Fibroblast of lung (primary cell): ENCODE measurements around the gene TAS1R2. TPM values are rescaled to one million over a fixed set of nuclear protein-coding genes. Genes with fewer than 3 reads are reported as not detected.

Experiments
- DNase-seq, 2 donors: peaks; one replicate each; pipeline versions ENCODE4 v3.0.0 to v3.0.0-alpha.2; 2010; ENCODE audit warnings: low read depth in 2 of 2
- H2AFZ ChIP-seq: 2 replicates; pipeline ENCODE4 v1.5.1; 2012; ENCODE audit warnings: low read length, control low read depth, inconsistent platforms
- H3K27ac ChIP-seq: 2 replicates; pipeline ENCODE4 v1.5.1; 2011; ENCODE audit warnings: low read length, control low read depth; ENCODE audit not compliant: insufficient read depth
- H3K27me3 ChIP-seq: 2 replicates; pipeline ENCODE4 v1.5.1; 2011; ENCODE audit warnings: mild to moderate bottlenecking, low read length; ENCODE audit not compliant: control insufficient read depth, insufficient read depth
- H3K36me3 ChIP-seq: 2 replicates; pipeline ENCODE4 v1.5.1; 2011; ENCODE audit warnings: low read length; ENCODE audit not compliant: control insufficient read depth, insufficient read depth
- H3K4me1 ChIP-seq: 2 replicates; pipeline ENCODE4 v1.5.1; 2011; ENCODE audit warnings: low read length; ENCODE audit not compliant: control insufficient read depth, insufficient read depth; ENCODE audit errors: extremely low read depth
- H3K4me2 ChIP-seq: 2 replicates; pipeline ENCODE4 v1.5.1; 2011; ENCODE audit warnings: low read length, control low read depth; ENCODE audit not compliant: insufficient read depth; ENCODE audit errors: extremely low read depth
- H3K4me3 ChIP-seq, 4 experiments: fragments of 200-600 bp in 1 of 4; sonication (generic) in 1 of 4; replicated peaks in 1 of 4; 2 replicates each; pipeline ENCODE4 v1.5.1; 2011 to 2016; ENCODE audit warnings: low read length in 4 of 4, low read depth in 3 of 4, mild to moderate bottlenecking in 3 of 4, control low read depth in 2 of 4, inconsistent platforms in 1 of 4, mixed read lengths in 1 of 4; ENCODE audit not compliant: insufficient read depth in 1 of 4; ENCODE audit errors: control extremely low read depth in 1 of 4
- H3K79me2 ChIP-seq: 2 replicates; pipeline ENCODE4 v1.5.1; 2012; ENCODE audit warnings: mild to moderate bottlenecking, low read length, inconsistent platforms; ENCODE audit not compliant: control insufficient read depth, insufficient read depth
- H3K9ac ChIP-seq: 2 replicates; pipeline ENCODE4 v1.5.1; 2011; ENCODE audit warnings: mild to moderate bottlenecking, low read length, control low read depth; ENCODE audit not compliant: insufficient read depth
- H3K9me3 ChIP-seq: 2 replicates; pipeline ENCODE4 v1.5.1; 2012; ENCODE audit warnings: low read depth, low read length; ENCODE audit not compliant: control insufficient read depth, insufficient read depth
- H4K20me1 ChIP-seq: 2 replicates; pipeline ENCODE4 v1.5.1; 2011; ENCODE audit warnings: low read length; ENCODE audit not compliant: control insufficient read depth, insufficient read depth; ENCODE audit errors: extremely low read depth
- EZH2 ChIP-seq: IDR thresholded peaks from 2 replicates; pipeline ENCODE4 v1.5.1; 2012; ENCODE audit warnings: low read length, control low read depth, mild to moderate bottlenecking; ENCODE audit errors: missing control alignments
- polyA plus RNA-seq, 2 donors: library from polyadenylated mRNA; depleted of rRNA in 1 of 2; stranded (reverse) in 1 of 2; unstranded in 1 of 2; fragments of >200 nt; gene quantifications; 2 replicates each; pipeline ENCODE4 v1.2.1, GENCODE V29; 2011 to 2012; ENCODE audit warnings: missing spikeins in 1 of 2
- total RNA-seq: library from RNA; depleted of rRNA; stranded (reverse); fragments of >200 nt; gene quantifications from 2 replicates; pipeline ENCODE4 v1.2.1, GENCODE V29; 2014
- TF ChIP-seq, protein P1 (sequence below), 2 donors: IDR thresholded peaks in 1 of 2; conservative IDR thresholded peaks in 1 of 2; 1 replicate in 1 of 2; 2 replicates in 1 of 2; pipeline ENCODE4 v1.5.1; 2011 to 2012; ENCODE audit warnings: low read length in 2 of 2, control low read depth in 1 of 2, inconsistent platforms in 1 of 2, low read depth in 1 of 2, mild to moderate bottlenecking in 1 of 2

TAS1R2 gene
- total and polyA plus RNA-seq, 2 donors (not counting 1 experiment from before 2014, with no cell fraction given), result not detected

DNA sequence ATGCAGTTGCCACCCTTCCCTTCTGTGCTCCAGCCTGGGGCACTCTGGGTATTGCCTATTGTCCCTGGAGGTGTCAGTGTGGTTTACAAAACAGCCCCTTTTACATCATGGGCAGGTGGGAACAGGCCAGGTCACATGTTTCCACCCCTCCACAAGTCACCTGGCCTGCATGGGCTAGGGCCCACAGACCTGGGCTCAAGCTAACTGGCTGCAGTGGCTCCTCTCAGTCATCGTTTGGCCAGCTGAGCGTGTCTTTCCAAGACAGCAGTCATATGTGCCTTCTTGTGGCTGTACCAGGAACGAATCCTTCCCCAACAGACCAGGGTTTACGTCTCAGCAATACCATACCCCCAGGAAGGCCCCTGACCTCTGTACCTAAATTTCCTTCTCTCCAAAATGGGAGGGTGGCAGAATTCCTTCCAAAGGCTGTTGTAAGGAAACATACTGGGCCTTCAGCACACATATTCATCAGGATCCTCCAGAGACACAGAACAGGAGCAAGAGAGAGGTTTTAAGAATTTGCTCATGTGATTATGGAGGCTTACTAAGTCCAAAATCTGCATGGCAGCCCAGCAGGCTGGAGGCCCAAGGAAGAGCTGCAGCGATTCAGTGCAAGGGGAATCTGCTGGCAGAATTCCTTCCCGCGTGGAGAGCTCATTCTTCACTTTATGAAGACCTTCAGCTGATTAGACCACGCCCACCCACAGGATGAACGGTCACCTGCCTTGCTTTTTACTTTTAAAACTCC, 10.6 kb upstream of the TAS1R2 start:
- Histone ChIP-seq H3K36me3 (no peaks in the 10 kb centered on the region), H3K79me2 (no peaks in the 10 kb centered on the region), H3K4me3 (no peak overlapping the region), H4K20me1 (no peaks in the 10 kb centered on the region), H3K4me2 (no peak overlapping the region), H3K4me1 (no peaks in the 10 kb centered on the region), H3K27me3 (peaks cover 3% of the 10 kb centered on the region), H2AFZ (no peak overlapping the region), H3K27ac (no peak overlapping the region), H3K9me3 (no peaks in the 10 kb centered on the region), H3K9ac (no peak overlapping the region)
- DNase-seq, result no peak
- TF ChIP-seq, protein P1, sequence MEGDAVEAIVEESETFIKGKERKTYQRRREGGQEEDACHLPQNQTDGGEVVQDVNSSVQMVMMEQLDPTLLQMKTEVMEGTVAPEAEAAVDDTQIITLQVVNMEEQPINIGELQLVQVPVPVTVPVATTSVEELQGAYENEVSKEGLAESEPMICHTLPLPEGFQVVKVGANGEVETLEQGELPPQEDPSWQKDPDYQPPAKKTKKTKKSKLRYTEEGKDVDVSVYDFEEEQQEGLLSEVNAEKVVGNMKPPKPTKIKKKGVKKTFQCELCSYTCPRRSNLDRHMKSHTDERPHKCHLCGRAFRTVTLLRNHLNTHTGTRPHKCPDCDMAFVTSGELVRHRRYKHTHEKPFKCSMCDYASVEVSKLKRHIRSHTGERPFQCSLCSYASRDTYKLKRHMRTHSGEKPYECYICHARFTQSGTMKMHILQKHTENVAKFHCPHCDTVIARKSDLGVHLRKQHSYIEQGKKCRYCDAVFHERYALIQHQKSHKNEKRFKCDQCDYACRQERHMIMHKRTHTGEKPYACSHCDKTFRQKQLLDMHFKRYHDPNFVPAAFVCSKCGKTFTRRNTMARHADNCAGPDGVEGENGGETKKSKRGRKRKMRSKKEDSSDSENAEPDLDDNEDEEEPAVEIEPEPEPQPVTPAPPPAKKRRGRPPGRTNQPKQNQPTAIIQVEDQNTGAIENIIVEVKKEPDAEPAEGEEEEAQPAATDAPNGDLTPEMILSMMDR (conservative IDR thresholded peaks at IDR 0.05 in 1 of 2, IDR thresholded peaks at IDR 0.05 in 1 of 2; ENCODE audit: low read depth in 1 of 2, low read length in 2 of 2), result no peak
- no peak for TF ChIP-seq EZH2

DNA sequence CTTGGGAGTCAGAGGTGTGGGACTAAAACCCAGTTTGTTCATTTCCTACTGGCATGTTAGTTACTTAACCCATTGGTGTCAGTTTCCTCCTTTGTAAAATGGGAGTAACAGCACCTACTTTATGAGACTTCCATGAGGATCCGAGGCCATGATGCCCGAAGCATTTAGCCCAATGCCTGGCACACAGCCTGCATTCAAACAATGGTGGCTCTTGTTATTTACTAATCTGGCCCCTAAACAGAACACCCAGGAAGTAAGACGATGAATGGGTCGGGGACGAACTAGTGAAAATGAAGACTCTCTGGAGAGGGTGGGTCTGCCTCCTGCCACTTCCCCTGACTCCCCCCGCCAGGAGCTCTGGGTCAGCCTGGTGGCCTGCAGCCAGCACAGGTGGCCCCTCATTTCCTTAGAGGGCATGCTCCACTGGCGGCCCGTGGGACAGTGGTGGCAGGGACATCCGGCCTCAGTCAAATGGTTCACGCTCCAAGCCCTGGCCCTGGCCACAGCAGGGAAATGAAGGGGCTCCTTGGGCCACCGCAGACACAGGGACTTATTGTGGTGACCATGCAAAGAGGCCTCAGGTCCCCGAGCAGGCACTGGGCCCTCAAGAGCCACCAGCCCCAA, 9.5 kb upstream of the TAS1R2 start:
- Histone ChIP-seq H3K9me3 (no peaks in the 10 kb centered on the region), H2AFZ (no peak overlapping the region), H3K79me2 (no peaks in the 10 kb centered on the region), H4K20me1 (no peaks in the 10 kb centered on the region), H3K27me3 (peaks cover 3% of the 10 kb centered on the region), H3K36me3 (no peaks in the 10 kb centered on the region), H3K9ac (no peak overlapping the region), H3K4me2 (no peak overlapping the region), H3K4me1 (no peaks in the 10 kb centered on the region), H3K4me3 (no peak overlapping the region), H3K27ac (no peak overlapping the region)
- no peak for DNase-seq
- no peak for TF ChIP-seq EZH2
- TF ChIP-seq, protein P1 (conservative IDR thresholded peaks at IDR 0.05 in 1 of 2, IDR thresholded peaks at IDR 0.05 in 1 of 2; ENCODE audit: low read depth in 1 of 2, low read length in 2 of 2), result no peak

DNA sequence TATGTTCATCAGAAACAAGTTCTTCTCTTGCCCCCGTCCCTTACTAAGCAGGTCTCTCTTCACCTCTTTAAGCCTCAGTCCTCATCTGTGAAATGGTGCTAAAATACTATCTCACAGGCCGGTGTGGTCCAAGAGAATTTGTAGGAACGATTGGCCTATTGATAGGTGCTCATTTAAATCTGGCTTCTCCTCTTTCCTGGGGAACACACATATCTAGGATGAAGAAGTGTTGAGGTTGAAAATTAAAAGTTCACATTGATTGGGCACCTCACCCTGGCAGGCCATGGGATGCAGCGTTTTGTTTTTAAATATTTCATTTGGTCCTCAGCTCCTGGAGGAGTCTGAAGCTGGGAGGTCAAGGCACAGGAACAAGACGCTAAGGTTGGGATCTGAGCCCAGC, 8.9 kb upstream of the TAS1R2 start:
- Histone ChIP-seq H2AFZ (no peak overlapping the region), H3K27me3 (peaks cover 3% of the 10 kb centered on the region), H3K79me2 (no peaks in the 10 kb centered on the region), H3K36me3 (no peaks in the 10 kb centered on the region), H3K9me3 (no peaks in the 10 kb centered on the region), H3K9ac (no peak overlapping the region), H3K4me3 (no peak overlapping the region), H3K27ac (no peak overlapping the region), H3K4me1 (no peaks in the 10 kb centered on the region), H3K4me2 (no peak overlapping the region), H4K20me1 (no peaks in the 10 kb centered on the region)
- DNase-seq, result no peak
- no peak for TF ChIP-seq EZH2
- TF ChIP-seq, protein P1 (conservative IDR thresholded peaks at IDR 0.05 in 1 of 2, IDR thresholded peaks at IDR 0.05 in 1 of 2; ENCODE audit: low read depth in 1 of 2, low read length in 2 of 2), result no peak
